Stimulated activated CD8-positive, alpha-beta memory T cell treated with anti-CD3 and anti-CD28 coated beads, Interleukin-4, amount 100 ng/mL, for 4 hours (primary cell): ENCODE measurements around the gene TCF3.

ENCODE experiments used
- DNase-seq, 2 donors: peaks; one replicate each; pipeline ENCODE4 v3.0.0-alpha.2; 2020; ENCODE audit warnings: low read depth in 2 of 2, low spot score in 1 of 2

Gene TCF3

DNA sequence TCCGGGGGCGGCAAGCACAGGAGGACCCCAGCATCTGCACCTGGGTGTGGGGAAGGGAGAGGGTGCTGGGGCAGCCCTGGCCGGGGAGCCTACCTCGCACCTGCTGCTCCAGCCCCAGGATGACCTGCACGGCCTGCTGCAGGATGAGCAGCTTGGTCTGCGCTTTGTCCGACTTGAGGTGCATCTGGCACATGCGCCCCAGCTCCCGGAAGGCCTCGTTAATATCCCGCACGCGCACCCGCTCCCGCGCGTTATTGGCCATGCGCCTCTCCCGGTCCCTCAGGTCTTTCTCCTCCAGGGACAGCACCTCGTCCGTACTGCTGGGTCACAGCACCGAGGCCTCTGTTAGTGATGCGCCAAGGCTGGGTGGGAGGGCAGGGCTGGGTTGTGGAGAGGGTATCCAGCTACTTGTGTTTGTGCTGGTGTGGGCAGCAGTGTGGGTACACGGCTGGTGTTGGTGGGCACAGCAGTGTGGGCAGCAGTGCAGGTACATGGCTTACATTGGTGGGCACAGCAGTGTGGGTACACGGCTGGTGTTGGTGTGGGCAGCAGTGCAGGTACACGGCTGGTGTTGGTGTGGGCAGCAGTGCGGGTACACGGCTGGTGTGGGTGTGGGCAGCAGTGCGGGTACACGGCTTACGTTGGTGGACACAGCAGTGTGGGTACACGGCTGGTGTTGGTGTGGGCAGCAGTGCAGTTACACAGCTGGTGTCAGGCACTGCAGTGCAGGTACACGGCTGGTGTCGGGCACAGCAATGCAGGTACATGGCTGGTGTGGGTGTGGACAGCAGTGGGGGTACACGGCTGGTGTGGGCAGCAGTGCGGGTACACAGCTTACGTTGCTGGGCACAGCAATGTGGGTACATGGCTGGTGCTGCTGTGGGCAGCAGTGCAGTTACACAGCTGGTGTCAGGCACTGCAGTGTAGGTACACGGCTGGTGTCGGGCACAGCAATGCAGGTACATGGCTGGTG lies 40.0 kb downstream of the TCF3 start:
- no peak for DNase-seq

DNA sequence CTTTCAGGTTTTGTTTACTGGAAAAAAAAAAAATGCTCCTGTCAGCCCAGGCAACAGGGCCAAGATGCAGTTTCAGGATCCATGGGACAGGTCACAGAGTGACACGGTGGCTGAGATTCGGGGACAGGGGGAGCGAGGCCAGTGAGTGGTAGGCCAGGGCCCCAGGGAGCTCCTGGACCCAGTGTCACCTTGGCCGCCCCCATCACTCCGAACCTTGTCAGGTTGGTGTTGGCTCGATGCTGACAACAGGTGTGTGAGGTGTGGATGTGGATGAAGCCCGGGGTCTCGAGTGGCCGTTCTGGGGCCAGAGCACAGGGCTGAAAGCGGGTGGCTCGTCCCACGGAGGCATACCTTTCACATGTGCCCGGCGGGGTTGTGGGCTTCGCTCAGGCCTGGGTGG lies 41.1 kb downstream of the TCF3 start:
- no peak for DNase-seq

GRCh38 chr19:1610579-1610978 lies 41.8 kb downstream of the TCF3 start:
- DNase-seq, result peak in 1 of 2 donors; percentile 14

- DNase-seq, result no peak
Measured at GRCh38 chr19:1609680-1610474, 42.5 kb downstream of the TCF3 start.

- no peak for DNase-seq
Measured at GRCh38 chr19:1609103-1609396, 43.4 kb downstream of the TCF3 start.

GRCh38 chr19:1608359-1609102 lies 43.9 kb downstream of the TCF3 start:
- no peak for DNase-seq

DNA sequence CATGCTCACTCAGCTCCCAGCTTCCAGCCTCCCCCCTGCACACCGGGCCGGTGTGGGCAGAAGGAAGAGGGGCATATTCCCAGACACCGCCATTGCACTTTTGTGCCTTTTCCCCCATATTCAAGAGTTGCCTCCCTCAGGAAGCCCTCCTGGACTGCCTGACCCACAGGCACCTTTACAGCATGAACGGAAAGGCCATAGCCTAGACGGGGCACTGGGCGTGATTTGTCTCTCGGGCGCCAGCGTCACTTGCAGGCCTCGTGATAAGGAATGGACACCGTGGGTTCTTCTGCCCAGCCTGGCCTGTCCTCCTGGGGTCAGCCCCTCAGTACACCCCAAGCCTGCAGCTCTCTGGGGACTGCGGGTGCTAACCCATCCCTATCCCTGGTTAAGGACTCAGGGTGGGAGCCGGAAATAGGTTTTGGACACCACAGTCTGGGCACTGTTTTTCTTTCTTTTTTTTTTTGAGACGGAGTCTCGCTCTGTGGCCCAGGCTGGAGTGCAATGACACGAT lies 46.2 kb downstream of the TCF3 start:
- DNase-seq, result no peak

DNA sequence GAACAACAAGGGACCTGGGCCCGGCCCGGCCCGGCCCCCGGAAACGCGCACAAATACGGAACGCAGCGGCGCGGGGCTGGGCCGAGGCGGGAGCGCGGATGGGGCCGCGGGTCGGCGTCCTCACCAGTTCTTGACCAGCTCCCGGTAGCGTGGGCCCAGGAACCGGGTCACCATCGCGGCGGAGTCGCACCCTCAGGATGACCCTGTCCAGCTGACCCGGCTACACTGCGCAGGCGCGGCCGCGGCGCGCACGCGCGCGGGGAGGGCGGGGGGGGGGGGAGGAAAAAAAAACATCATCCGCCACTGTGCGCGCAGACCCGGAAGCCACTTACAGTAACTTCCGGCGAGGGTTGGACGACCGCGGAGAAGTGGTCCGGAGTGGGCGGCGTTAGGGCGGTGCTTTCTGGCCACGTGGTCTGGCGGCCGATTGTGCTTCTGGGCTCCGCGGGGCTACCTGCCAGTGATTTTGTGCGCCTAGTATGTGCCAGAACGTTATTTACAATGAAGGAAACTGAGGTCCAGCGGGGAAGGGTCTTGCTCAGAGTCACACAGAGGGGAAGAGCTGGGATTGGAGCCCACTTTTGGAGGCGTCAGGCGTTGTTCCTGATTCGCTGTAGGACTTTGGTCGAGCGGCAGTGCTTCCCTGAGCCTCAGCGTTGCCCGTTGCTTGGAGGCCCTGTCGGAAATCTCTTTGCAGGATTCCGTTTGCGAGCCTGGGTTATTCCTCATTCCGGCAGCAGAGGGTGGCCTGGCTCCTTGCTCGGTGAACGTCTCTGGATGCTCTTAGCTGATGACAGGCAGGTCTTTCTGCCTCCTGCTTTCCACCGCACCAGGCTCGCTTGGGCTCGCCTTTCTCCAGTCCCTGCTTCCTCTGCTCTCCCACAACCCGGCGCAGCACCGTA lies 46.9 kb downstream of the TCF3 start, which contains the start of gene UQCR11:
Gene UQCR11, minus strand, starts transcription at position 227 of the 902 bp plus-strand sequence. Its CDS starts 53 bp downstream, at position 174.
- peak; percentile 81 to 91 for DNase-seq

DNA sequence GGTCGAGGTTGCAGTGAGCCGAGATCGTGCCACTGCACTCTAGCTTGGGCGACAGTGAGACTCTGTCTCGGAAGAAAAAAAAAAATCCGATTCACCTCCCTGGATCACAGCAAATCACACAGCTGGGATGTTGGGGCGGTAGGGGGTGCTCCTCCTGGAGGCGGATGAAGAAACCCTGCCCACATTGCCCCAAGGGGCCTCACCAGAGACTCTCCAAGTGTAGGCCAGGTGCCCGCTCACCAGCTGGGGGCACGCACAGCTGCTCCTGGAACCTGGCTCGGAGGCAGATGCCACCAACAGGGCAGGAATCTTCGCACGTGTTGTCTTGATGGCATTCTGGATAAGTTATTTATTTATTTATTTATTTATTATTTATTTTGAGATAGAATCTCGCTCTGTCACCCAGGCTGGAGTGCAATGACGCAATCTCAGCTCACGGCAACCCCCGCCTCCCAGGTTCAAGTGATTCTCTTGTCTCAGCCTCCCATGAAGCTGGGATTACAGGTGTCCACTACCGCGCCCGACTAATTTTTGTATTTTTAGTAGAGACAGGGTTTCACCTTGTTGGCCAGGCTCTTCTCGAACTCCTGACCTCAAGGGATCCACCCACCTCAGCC lies 50.2 kb downstream of the TCF3 start:
- no peak for DNase-seq

DNA sequence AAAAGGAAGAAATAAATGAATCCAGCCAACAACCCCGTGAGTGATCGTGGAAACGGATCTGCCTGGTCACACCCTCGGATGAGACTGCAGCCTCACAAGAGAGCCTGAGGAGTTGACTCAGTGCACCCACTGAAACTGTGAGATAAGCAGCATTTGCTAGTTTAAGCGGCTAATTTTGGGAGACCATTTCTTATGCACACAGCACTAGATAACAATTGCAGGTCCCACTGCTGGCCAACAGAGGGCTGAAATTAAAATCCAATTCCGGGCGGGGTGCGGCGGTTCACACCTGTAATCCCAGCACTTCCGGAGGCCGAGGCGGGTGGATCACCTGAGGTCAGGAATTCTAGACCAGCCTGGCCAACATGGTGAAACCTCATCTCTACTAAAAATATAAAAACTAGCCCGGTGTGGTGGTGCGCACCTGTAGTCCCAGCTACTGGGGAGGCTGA lies 50.8 kb downstream of the TCF3 start:
- DNase-seq, result no peak

DNA sequence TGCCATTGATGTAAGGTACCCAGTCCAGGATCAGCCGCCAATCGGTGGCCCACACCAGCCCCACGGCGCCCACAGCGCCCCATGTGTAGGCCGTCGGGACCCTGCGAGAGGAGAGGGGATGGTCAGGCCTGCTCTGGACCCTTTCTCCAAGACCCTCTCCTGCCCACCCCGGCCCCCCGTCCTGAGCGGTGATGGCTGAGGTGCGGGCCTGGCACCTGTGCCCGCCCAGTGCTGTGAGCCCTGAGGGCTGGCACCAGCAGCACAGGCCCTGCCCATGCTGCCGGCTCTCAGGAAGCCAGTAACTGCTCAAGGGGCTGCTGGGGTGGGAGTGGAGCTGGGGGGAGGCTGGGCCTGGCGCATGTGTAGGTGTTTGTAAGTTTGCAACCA lies 53.0 kb downstream of the TCF3 start:
- DNase-seq, result no peak

GRCh38 chr19:1598777-1599459 lies 53.5 kb downstream of the TCF3 start:
- no peak for DNase-seq

DNA sequence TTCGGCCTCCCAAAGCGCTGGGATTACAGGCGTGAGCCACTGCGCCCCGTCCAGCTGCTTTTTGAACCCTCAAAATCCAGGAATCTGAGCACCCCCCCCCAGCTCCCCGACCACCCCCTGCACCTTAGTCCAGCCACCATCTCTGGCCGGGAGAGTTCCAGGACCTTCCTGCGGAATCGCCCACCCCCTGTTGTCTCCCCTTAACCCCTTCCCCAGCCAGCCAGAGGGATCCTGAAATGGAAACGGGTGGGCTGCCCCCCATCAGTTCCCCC lies 59.0 kb downstream of the TCF3 start:
- DNase-seq, result no peak

DNA sequence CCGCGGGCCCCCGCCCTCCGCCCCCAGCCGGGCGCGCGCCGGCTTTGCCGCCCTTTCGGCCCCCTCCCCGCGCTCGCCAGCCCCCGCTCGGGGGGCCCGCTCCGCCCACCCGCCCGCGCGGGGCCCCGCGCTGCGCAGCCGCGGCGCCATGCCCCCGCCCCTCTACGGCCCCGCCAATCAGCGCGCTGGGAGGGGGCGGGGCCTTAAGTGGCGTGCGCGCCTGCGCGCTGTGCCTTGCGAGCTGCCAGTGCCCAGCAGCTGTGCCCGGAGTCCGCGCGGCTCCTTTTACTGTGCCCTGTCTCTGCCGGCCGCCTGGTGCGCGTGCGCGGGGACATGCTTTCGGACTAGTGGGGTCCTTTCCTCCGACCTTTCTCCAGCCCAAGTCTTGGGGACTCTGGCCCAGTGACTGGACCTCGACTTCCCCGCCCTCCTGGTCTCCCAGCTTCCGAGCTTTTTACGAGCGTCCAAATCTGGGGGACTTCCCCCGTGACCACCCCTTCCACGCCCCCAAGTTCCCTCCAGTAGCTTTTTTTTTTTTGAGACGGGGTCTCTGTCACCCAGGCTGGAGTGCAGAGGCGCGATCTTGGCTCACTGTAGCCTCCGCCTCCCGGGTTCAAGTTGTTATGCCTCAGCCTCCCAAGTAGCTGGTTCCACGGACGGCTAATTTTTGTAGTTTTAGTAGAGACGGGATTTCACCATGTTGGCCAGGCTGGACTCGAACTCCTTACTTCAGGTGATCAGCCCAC lies 59.5 kb downstream of the TCF3 start, which contains the start of gene MBD3:
Gene MBD3, minus strand, starts transcription at position 111 of the 746 bp plus-strand sequence. CDS start 234 bp downstream, outside the sequence.
- peak; percentile 64 to 78 for DNase-seq

GRCh38 chr19:1592024-1592754 lies 60.2 kb downstream of the TCF3 start:
- DNase-seq, result peak; percentile 45 to 68

GRCh38 chr19:1591421-1592023 lies 60.9 kb downstream of the TCF3 start:
- no peak for DNase-seq

DNA sequence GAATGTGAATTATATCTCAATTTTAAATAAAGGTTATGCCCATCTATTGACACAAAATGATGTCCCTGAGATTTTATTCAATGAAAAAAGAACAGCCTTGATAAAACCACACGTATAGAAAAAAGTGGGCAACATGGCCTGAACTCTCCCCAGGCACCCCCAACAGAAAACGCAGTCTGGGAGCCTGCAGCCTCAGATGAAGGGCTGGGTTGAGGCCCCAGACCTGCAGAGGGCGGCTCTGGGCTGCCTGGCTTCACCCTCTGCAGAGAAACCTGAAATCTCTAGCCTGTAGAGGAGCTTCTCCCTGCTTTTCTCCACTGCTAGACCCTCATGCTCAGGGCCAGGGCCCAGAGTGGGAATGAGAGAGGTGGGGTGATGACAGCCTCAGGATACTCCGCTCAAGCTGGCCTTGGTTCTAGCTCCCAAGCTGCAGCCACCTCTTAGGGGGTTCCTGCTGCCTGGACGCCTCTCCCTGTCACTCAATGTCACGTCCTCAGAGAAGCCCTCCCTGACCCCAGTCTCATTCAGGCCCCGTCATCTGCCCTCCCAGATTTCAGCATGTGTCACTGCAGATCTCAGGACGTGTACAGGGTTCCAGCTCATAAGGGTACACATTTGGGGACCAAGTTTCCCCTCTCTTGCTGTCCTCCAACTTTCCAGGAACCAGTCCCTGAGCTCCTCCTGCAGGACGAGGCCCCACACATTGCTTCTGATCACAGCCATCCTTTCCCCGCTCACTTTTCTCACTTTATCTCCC lies 61.6 kb downstream of the TCF3 start:
- DNase-seq, result no peak
